Right cardiac atrium (tissue), 5 donors: ENCODE measurements around the gene CCNT2. TPM values are rescaled to one million over a fixed set of nuclear protein-coding genes. Genes with fewer than 3 reads are reported as not detected.
"Not testable (repeated sequence)": the region's sequence is repeated elsewhere in the genome, so short reads cannot be mapped to it uniquely, and the experiment has no call there.

ENCODE experiments used
- ATAC-seq, 2 donors: fragments of 200-7000 bp; cut with Tn5 transposase; one replicate each; pipeline versions ENCODE4 v1.8.0 to v1.9.1; 2020; ENCODE audit warnings: moderate library complexity in 2 of 2, mild to moderate bottlenecking in 1 of 2
- DNase-seq, 3 donors: peaks; one replicate each; pipeline ENCODE4 v3.0.0-alpha.2; 2020
- H3K27ac ChIP-seq: one replicate; pipeline ENCODE4 v1.5.1; 2013; ENCODE audit warnings: mild to moderate bottlenecking, low read length, control low read depth, moderate library complexity
- H3K27me3 ChIP-seq: one replicate; pipeline ENCODE4 v1.6.1; 2013; ENCODE audit not compliant: control insufficient read depth, insufficient read depth
- H3K4me1 ChIP-seq: one replicate; pipeline ENCODE4 v1.6.1; 2013; ENCODE audit warnings: low read length; ENCODE audit not compliant: control insufficient read depth, insufficient read depth
- H3K4me3 ChIP-seq: one replicate; pipeline ENCODE4 v1.5.1; 2013; ENCODE audit warnings: low read length, control low read depth
- H3K9me3 ChIP-seq: one replicate; pipeline ENCODE4 v1.6.1; 2013; ENCODE audit warnings: low read length; ENCODE audit not compliant: control insufficient read depth
- WGBS: extraction: QIAGEN DNeasy Blood & Tissue Kit; methylation state at CpG from one replicate; pipeline ENCODE4 v1.1.7; 2013; 5-methylcytosine and 5-hydroxymethylcytosine counted together
- intact Hi-C, 4 donors: fragments of 100-400 bp; cut with DNase I; formaldehyde crosslinking; loops; one replicate each; pipeline versions ENCODE4 v1.11.0 to v1.14.0; 2022 to 2023
- polyA plus RNA-seq: library from polyadenylated mRNA; stranded (reverse); fragments of 200-250 nt; gene quantifications from one replicate; pipeline ENCODE4 v1.2.3, GENCODE V29; 2013
- total RNA-seq, 4 donors: library from RNA; stranded (reverse); fragmentation: NEBNext Ultra II Directional; extraction: Animal tissue kit (Norgen Biotek cat#: 25700); gene quantifications; one replicate each; pipeline ENCODE4 v1.2.1, GENCODE V29; 2021
- donor health status: healthy with polysubstance abuse.
- donor health status: DM: no; HTN: yes; CAD: no.
- donor health status: DM: no; HTN: no; CAD: no.
- donor health status: DM: no; HTN: yes; CAD: no; lungs with severe emphysema.
- donor health status: DM: yes; HTN: yes; CAD: no.

The CCNT2 gene
- total and polyA plus RNA-seq, 5 donors = 9.0 to 23.9 (median 22.2) TPM

DNA sequence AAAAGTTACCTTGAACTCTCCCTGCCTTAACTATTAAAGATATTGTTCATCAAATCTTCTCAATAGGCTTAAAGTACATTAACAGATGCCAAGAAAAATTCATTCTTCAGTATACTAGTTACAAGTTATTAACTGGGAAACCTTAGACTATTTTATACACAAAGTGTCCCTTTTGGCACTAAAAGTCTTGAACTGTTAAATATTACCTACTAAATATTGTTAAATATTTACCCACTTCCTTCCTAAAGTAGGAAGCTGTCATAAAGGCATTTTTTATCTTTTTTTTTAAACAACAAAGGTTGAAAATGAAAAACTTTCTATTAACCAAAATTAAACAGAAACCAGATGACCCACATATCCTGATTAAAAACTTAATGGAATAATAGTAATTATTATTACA lies 19.4 kb upstream of the CCNT2 start:
- ATAC-seq (no peak), DNase-seq (no peak)
- Histone ChIP-seq H3K27ac (no peak overlapping the region), H3K4me1 (no peaks in the 10 kb centered on the region), H3K4me3 (no peak overlapping the region), H3K27me3 (no peaks in the 10 kb centered on the region), H3K9me3 (no peaks in the 10 kb centered on the region)
- intact Hi-C loops = loop anchor here in 3 of 4 donors (5.0 to 10.0 kb wide), 2 partner anchors 434 to 437 kb away; no protein-coding TSS in a partner anchor

DNA sequence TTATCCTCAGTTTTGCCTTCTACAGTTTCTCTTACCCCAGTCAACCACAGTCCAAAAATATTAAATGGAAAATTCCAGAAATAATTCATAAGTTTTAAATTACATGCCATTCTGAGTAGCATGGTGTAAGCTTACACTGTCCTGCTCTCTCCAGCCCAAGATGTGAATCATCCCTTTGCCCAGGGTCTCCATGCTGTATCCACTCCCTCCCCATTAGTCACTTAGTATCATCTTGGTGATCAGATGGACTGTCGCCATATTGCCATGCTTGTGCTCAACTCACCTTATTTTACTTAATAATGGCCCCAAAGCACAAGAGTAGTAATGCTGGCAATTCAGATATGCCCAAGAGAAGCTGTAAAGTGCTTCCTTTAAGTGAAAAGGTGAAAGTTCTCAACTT lies 18.5 kb upstream of the CCNT2 start:
- intact Hi-C loops = loop anchor here in 1 of 4 donors (5.0 kb wide), 1 partner anchor 438 kb away; no protein-coding TSS in a partner anchor
- ATAC-seq = no peak
- H3K9me3 ChIP-seq = no peaks in the 10 kb centered on the region
- no peak overlapping the region for H3K27ac ChIP-seq
- H3K27me3 ChIP-seq = no peaks in the 10 kb centered on the region
- H3K4me1 ChIP-seq = no peaks in the 10 kb centered on the region
- H3K4me3 ChIP-seq = no peak overlapping the region
- no peak for DNase-seq
- 97% methylated on average over 1 of the region's 1 CpG for WGBS

DNA sequence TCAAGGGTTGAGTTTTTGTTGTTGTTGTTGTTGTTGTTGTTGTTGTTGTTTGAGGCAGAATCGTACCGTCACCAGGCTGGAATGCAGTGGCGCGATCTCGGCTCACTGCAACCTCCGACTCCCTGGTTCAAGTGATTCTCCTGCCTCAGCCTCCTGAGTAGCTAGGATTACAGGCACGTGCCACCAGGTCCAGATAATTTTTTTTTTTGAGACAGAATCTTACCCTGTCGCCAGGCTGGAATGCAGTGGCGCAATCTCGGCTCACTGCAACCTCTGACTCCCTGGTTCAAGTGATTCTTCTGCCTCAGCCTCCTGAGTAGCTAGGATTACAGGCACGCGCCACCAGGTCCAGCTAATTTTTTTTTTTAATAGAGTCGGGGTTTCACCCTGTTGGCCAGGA lies 14.9 kb upstream of the CCNT2 start:
- ATAC-seq, H3K4me3 ChIP-seq, H3K9me3 ChIP-seq, H3K27me3 ChIP-seq, DNase-seq, H3K4me1 ChIP-seq, H3K27ac ChIP-seq: not testable (repeated sequence)
- intact Hi-C loops = loop anchor here in 1 of 4 donors (5.0 kb wide), 1 partner anchor 441 kb away; no protein-coding TSS in a partner anchor
- 93% methylated on average over 13 of the region's 13 CpGs for WGBS

DNA sequence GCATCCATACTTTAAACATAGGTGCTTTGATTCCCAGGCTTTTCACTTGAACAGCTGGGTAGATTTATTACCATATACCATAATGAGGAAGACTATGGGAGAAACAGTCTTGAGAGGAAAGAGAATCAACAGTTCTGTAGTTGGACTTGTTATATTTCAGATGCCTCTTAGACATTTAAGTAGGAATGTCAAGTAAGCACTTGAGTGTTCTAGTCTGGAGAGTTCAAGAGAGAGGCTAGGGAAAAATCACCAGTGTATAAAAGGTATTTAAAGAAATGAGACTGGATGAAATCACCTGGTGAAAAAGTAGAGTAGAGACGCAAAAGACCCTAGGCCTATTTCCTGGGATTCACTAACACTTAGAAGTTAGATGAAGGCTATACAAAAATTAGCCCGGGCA lies 13.5 kb upstream of the CCNT2 start:
- Histone ChIP-seq H3K4me1 (no peaks in the 10 kb centered on the region), H3K27me3 (no peaks in the 10 kb centered on the region), H3K27ac (no peak overlapping the region), H3K4me3 (no peak overlapping the region), H3K9me3 (no peaks in the 10 kb centered on the region)
- DNase-seq = no peak
- intact Hi-C loops = no loop called here
- ATAC-seq = no peak
- WGBS = 97% methylated on average over 2 of the region's 2 CpGs

DNA sequence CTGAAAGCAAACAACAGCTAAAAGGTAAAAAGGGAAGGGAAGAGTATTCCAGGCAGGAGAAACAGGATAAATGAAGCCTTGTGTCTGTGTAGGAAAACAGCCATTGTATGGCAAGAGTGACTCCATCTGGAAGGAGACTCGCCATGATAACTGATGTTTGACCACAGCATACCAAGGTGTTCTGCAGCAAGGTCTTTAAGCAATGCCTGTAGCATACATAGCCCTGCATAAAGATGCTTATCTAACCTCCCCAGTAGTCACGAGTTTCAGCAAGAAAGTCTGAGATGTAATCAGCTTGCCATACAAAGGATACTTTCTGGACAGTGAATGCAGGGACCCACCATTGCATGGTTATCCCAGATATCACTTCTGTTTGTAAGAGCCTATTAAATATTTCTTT lies 11.9 kb upstream of the CCNT2 start:
- 72% methylated on average over 2 of the region's 2 CpGs for WGBS
- DNase-seq (no peak), ATAC-seq (no peak)
- Histone ChIP-seq H3K4me1 (no peaks in the 10 kb centered on the region), H3K4me3 (no peak overlapping the region), H3K27ac (no peak overlapping the region), H3K27me3 (no peaks in the 10 kb centered on the region), H3K9me3 (no peaks in the 10 kb centered on the region)
- intact Hi-C loops = no loop called here

DNA sequence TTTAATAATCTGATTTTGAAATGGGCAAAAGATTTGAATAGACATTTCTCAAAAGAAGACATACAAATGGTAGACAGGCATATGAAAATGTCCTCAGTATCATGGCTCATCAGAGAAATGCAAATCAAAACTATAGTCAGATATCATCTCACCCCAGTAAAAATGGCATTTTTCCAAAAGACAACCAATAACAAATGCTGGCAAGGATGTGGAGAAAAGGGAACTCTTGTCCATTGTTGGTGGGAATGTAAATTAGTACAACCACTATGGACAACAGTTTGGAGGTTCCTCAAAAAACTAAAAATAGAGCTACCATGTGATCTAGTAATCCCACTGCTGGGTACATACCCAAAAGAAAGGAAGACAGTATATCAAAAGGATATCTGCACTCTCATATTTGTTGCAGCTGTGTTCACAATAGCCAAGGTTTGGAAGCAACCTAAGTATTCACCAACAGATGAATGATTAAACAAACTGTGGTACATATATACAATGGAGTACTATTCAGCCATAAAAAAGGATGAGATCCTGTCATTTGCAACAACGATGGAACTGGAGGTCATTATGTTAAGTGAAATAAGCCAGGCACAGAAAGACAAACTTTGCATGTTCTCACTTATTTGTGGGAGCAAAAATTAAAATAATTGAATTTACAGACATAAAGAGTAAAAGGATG lies 11.0 kb upstream of the CCNT2 start:
- H3K4me3 ChIP-seq, H3K9me3 ChIP-seq, H3K27me3 ChIP-seq, intact Hi-C loops, H3K27ac ChIP-seq, H3K4me1 ChIP-seq, ATAC-seq, DNase-seq: not testable (repeated sequence)
- 80% methylated on average over 1 of the region's 1 CpG for WGBS

DNA sequence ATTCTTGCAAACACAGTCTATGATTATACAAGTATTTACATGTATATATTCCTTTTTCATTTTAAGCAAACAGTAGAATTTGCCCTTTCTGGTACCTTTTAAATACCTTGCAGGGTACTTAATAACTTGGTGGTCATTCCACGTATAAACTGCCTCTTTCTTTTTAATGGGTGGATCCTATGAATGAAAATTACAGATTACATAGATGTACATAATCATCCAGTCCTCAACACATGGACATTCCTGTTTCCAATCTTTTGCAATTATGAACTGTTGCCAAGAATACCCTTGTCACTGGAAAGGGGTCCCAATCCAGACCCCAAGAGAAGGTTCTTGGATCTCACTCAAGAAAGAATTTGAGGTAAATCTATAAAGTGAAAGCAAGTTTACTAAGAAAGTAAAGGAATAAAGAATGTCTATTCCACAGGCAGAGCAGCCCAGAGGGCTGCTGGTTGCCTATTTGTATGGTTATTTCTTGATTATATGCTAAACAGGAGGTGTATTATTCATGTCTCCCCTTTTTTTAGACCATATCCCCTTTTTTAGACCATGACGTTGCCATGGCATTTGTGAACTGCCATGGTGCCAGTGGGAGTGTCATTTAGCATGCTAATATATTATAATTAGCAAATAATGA lies 7.7 kb upstream of the CCNT2 start:
- H3K27me3 ChIP-seq = no peaks in the 10 kb centered on the region
- intact Hi-C loops = no loop called here

DNA sequence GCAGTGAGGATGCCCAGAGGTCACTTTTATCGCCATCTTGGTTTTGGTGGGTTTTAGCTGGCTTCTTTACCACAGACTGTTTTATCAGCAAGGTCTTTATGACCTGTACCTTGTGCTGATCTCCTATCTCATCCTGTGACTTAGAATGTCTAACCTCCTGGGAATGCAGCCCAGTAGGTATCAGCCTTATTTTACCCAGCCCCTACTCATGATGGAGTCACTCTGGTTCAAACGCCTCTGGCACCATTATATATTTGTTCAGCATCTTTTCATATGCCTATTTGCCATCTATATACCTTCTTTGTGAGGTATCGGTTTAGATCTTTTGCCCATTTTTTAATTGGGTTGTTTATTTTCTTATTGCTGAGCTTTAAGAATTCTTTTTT lies 7.2 kb upstream of the CCNT2 start:
- intact Hi-C loops = no loop called here
- 92% methylated on average over 3 of the region's 3 CpGs for WGBS
- no peak for DNase-seq
- Histone ChIP-seq H3K27me3 (no peaks in the 10 kb centered on the region), H3K27ac (no peak overlapping the region), H3K4me3 (no peak overlapping the region), H3K4me1 (no peaks in the 10 kb centered on the region), H3K9me3 (no peaks in the 10 kb centered on the region)
- no peak for ATAC-seq

More for the DNA sequence above, 7.7 kb upstream of the CCNT2 start:
- Histone ChIP-seq H3K4me3 (no peak overlapping the region), H3K4me1 (no peaks in the 10 kb centered on the region), H3K9me3 (no peaks in the 10 kb centered on the region), H3K27ac (no peak overlapping the region)
- DNase-seq (no peak), ATAC-seq (no peak)
- 88% methylated on average over 2 of the region's 2 CpGs for WGBS

DNA sequence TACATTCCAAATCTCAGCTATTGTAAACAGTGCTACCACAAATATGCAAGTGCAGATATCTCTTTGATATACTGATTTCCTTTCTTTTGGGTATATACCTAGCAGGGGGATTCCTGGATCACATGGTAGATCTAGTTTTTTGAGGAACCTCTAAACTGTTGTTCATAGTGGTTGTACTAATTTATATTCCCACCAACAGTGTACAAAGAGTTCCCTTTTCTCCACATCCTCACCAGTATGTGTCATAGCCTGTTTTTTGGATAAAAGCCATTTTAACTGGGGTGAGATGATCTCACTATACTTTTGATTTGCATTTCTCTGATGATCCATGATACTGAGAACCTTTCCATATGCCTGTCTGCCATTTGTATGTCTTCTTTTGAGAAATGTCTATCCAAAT lies 6.3 kb upstream of the CCNT2 start:
- Histone ChIP-seq H3K27ac (no peak overlapping the region), H3K4me3 (no peak overlapping the region), H3K27me3 (no peaks in the 10 kb centered on the region), H3K9me3 (no peaks in the 10 kb centered on the region), H3K4me1 (peaks cover 2% of the 10 kb centered on the region)
- intact Hi-C loops = no loop called here
- ATAC-seq (no peak), DNase-seq (no peak)

DNA sequence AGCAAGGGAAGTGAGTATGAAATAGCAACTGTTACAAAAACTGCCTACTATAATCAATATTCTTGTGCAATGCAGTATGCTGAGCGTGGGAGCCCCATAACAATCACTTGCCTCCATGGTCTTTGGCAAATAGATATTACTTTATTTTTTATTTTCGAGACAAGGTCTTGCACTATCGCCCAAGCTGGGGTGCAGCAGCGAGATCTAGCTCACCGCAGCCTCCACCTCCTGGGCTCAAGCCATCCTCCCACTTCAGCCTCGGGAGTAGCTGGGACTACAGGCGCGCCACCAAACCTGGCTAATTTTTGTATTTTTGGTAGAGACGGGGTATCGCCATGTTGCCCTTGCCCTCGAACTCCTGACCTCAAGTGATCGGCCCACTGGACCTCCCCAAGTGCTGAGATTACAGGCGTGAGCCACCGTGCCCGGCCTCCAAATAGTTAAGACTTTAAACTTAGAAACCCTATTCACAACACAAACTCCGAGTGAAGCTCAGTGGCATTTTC lies 1.2 kb upstream of the CCNT2 start:
- Histone ChIP-seq H3K27ac (peak overlapping the region; percentile 76), H3K4me3 (peak overlapping the region; percentile 81), H3K27me3 (no peaks in the 10 kb centered on the region), H3K9me3 (no peaks in the 10 kb centered on the region), H3K4me1 (peaks cover 3% of the 10 kb centered on the region)
- intact Hi-C loops = no loop called here
- DNase-seq = peak; percentile 18 to 52 (median 48)
- no peak for ATAC-seq
- WGBS = 31% methylated on average over 16 of the region's 16 CpGs

DNA sequence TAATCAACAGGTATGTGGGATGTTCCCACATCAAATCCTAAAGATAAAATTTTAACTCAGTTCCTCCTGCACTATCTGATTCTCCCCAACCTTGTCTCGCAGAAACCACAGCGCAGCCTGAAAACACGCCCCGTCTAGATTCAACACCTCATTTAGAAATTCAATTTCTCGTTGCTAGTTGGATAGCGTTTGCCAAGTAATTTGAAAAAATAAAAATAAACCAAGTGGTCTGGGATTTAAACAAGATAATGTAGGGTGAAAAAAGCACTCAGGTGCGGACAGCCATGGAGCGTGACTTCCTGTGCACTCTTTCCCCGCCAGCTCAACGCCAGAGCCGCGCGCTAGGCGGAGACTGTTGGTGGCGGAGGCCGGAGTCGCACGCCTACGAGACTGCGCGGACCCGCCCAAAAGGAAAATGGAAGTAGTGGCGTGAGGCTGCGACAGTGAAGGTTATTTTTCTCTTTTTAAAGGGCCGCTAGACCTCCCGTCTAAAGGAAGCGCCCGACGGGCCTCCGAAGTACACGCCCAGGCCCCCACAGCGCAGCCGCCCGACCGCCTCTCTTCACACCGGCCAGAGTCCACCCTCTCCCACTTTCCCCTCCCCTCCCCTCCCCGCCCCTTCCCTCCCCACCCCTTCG lies 615 bp upstream of the CCNT2 start:
- Histone ChIP-seq H3K27ac (peak overlapping the region; percentile 76), H3K27me3 (no peaks in the 10 kb centered on the region), H3K4me1 (peaks cover 3% of the 10 kb centered on the region), H3K4me3 (peak overlapping the region; percentile 81), H3K9me3 (no peaks in the 10 kb centered on the region)
- WGBS = under 1% methylated on average over 38 of the region's 38 CpGs
- ATAC-seq (peak; percentile 89 to 90), DNase-seq (no peak)
- intact Hi-C loops = no loop called here
